Inflammatory macrophage (primary cell): Measurements from ENCODE around the gene AANAT.
"Not testable (repeated sequence)": the region's sequence is repeated elsewhere in the genome, so short reads cannot be mapped to it uniquely, and the experiment has no call there.

Source experiments
- DNase-seq, 2 donors: peaks; one replicate each; pipeline ENCODE4 v3.0.0-alpha.2; 2020 to 2022

Gene AANAT

DNA sequence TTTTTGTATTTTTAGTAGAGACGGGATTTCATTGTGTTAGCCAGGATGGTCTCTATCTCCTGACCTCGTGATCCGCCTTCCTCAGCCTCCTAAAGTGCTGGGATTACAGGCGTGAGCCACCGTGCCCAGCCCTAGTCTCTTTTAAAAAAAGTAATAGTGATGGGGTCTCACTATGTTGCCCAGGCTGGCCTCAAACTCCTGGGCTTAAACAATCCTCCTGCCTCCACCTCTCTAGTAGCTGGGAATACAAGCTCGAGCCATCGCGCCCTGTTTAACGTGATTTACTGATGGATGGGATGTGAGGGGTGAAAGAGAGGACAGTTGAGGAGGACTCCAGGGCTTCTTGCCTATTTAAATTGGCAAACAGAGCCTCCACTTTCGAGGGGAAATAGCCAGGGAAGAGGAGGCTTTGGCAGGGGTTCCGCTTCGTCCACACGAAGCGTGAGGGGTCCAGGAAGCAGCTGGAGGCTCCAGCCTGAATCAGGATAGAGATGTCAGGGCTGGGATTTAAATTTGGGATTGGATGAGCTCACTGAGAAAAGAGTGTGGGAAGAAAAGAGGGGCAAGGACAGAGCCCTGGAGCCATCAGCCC, 41.2 kb downstream of the AANAT start:
- DNase-seq, result not testable (repeated sequence)

- no peak for DNase-seq
Measured at GRCh38 chr17:76510831-76511244, 43.4 kb downstream of the AANAT start.

GRCh38 chr17:76511668-76512365, 44.4 kb downstream of the AANAT start:
- DNase-seq, result peak; percentile 58 to 82

- no peak for DNase-seq
Measured at GRCh38 chr17:76512366-76513305, 45.2 kb downstream of the AANAT start.

- no peak for DNase-seq
Measured at GRCh38 chr17:76513306-76513692, 45.9 kb downstream of the AANAT start.

DNA sequence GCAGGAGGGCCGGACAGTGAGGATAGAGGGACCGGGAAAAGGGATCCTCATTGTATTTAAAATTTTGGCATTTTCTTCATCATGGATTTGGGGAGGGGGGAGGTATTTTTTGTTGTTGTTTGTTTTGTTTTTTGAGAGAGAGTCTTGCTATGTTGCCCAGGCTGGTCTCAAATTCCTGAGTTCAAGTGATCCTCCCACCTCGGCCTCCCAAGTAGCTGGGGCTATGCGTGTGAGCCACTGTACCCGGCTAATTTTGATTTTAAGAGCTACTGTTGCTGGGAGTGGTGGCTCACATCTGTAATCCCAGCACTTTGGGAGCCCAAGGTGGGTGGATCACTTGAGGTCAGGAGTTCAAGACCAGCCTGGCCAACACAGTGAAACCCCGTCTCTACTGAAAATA, 47.0 kb downstream of the AANAT start:
- not testable (repeated sequence) for DNase-seq

GRCh38 chr17:76515274-76515949, 48.0 kb downstream of the AANAT start:
- DNase-seq, result peak; percentile 94 to 99

DNA sequence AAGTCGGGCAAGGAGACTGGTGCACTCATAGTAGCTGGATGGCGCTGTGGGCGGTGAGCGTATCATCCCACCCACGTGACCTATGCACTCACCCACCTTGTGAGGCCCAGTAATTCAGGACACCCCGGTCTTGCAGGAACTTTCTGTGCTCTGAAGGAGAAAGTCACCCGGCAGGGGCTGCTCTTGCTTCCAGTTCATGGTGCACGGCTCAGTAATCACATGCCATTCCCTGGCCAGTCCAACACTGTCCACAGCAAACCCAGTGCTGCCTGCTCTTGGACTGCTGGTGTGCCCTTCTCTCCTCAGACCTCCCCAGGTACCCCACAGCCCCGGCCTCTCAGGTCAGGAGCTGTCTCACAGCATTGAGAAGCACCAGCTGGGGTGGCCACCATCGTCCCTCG, 50.2 kb downstream of the AANAT start:
- DNase-seq, result peak; percentile 68 to 94

- DNase-seq, result no peak
Measured at GRCh38 chr17:76519048-76519966, 51.9 kb downstream of the AANAT start.
